ENCODE data around the gene LRMDA.

The LRMDA gene

DNA sequence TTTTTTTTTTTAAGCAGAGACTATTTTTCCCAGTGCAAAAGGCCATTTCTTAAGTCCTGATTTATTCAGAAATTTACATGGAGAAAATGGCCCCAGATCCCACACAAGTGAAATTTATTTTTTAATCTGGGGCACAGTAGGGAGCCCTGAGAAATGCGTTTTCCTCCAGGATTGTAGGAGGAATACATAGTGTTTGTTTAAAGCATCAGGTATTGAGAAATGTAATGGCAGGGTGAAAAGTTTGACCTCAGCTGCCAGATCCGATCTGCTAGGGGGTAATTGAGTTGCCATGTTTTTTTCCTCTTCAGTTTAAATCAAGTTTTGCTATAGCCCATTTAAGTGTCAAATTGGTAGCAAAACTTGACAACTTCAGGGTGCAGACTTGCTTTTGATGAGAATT, 110.0 kb downstream of the LRMDA start:
- Histone ChIP-seq H3K36me3 (ENCODE audit: control insufficient read depth, low read depth, low read length) (no peaks in the 10 kb centered on the region), H3K4me3 (ENCODE audit: low read length) (no peak overlapping the region), H3K4me1 (ENCODE audit: control insufficient read depth, low read depth, low read length) (peaks cover 52% of the 10 kb centered on the region), H3K9ac (ENCODE audit: low read length) (no peak overlapping the region), H3K27me3 (ENCODE audit: control insufficient read depth, insufficient read depth, low read length) (no peaks in the 10 kb centered on the region), H3K27ac (ENCODE audit: low read length) (no peak overlapping the region), H3K9me3 (ENCODE audit: control insufficient read depth, low read depth, low read length) (no peaks in the 10 kb centered on the region)

GRCh38 chr10:75542084-75542483, 110.7 kb downstream of the LRMDA start:
- Histone ChIP-seq H3K4me1 (ENCODE audit: control insufficient read depth, low read depth, low read length) (peaks cover 52% of the 10 kb centered on the region), H3K36me3 (ENCODE audit: control insufficient read depth, low read depth, low read length) (no peaks in the 10 kb centered on the region), H3K27me3 (ENCODE audit: control insufficient read depth, insufficient read depth, low read length) (no peaks in the 10 kb centered on the region), H3K27ac (ENCODE audit: low read length) (no peak overlapping the region), H3K4me3 (ENCODE audit: low read length) (no peak overlapping the region), H3K9me3 (ENCODE audit: control insufficient read depth, low read depth, low read length) (no peaks in the 10 kb centered on the region), H3K9ac (ENCODE audit: low read length) (no peak overlapping the region)

GRCh38 chr10:75542906-75543305, 111.5 kb downstream of the LRMDA start:
- Histone ChIP-seq H3K27me3 (ENCODE audit: control insufficient read depth, insufficient read depth, low read length) (no peaks in the 10 kb centered on the region), H3K27ac (ENCODE audit: low read length) (no peak overlapping the region), H3K9ac (ENCODE audit: low read length) (no peak overlapping the region), H3K4me1 (ENCODE audit: control insufficient read depth, low read depth, low read length) (peaks cover 47% of the 10 kb centered on the region), H3K9me3 (ENCODE audit: control insufficient read depth, low read depth, low read length) (no peaks in the 10 kb centered on the region), H3K4me3 (ENCODE audit: low read length) (no peak overlapping the region), H3K36me3 (ENCODE audit: control insufficient read depth, low read depth, low read length) (no peaks in the 10 kb centered on the region)

- peaks cover 33% of the 10 kb centered on the region for H3K4me1 ChIP-seq (ENCODE audit: control insufficient read depth, low read depth, low read length)
- H3K9me3 ChIP-seq (ENCODE audit: control insufficient read depth, low read depth, low read length): no peaks in the 10 kb centered on the region
- no peaks in the 10 kb centered on the region for H3K36me3 ChIP-seq (ENCODE audit: control insufficient read depth, low read depth, low read length)
- no peaks in the 10 kb centered on the region for H3K27me3 ChIP-seq (ENCODE audit: control insufficient read depth, insufficient read depth, low read length)
- H3K4me3 ChIP-seq (ENCODE audit: low read length): no peak overlapping the region
- no peak overlapping the region for H3K9ac ChIP-seq (ENCODE audit: low read length)
- H3K27ac ChIP-seq (ENCODE audit: low read length): no peak overlapping the region
These were observed 113.0 kb downstream of the LRMDA start for GRCh38 chr10:75544386-75544785.

GRCh38 chr10:75544993-75545706, 113.7 kb downstream of the LRMDA start:
- H3K36me3 ChIP-seq (ENCODE audit: control insufficient read depth, low read depth, low read length): no peaks in the 10 kb centered on the region
- H3K9me3 ChIP-seq (ENCODE audit: control insufficient read depth, low read depth, low read length): no peaks in the 10 kb centered on the region
- no peak overlapping the region for H3K9ac ChIP-seq (ENCODE audit: low read length)
- no peak overlapping the region for H3K4me3 ChIP-seq (ENCODE audit: low read length)
- H3K27me3 ChIP-seq (ENCODE audit: control insufficient read depth, insufficient read depth, low read length): no peaks in the 10 kb centered on the region
- H3K27ac ChIP-seq (ENCODE audit: low read length): no peak overlapping the region
- H3K4me1 ChIP-seq (ENCODE audit: control insufficient read depth, low read depth, low read length): peaks cover 30% of the 10 kb centered on the region

DNA sequence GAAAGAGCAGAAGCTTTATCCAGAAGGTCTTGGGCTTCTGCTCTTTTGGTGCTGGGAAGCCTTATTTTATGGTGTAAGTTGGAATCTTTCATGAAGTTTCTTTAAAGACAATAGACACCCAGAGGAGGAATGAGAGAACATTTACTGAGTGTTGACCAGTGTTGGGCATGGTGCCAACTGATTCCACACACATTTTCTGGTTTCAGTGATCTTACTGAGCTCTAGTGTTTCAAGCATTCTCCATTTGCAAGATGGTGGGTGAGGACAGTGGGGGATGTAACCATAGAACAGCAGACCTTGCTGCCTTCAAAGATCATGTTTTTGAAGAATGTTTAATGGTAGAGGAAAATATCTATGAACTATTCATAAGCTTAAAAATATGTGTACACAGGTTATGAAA, 114.6 kb downstream of the LRMDA start:
- Histone ChIP-seq H3K4me3 (ENCODE audit: low read length) (no peak overlapping the region), H3K27ac (ENCODE audit: low read length) (no peak overlapping the region), H3K9ac (ENCODE audit: low read length) (no peak overlapping the region), H3K9me3 (ENCODE audit: control insufficient read depth, low read depth, low read length) (no peaks in the 10 kb centered on the region), H3K27me3 (ENCODE audit: control insufficient read depth, insufficient read depth, low read length) (no peaks in the 10 kb centered on the region), H3K36me3 (ENCODE audit: control insufficient read depth, low read depth, low read length) (no peaks in the 10 kb centered on the region), H3K4me1 (ENCODE audit: control insufficient read depth, low read depth, low read length) (peaks cover 22% of the 10 kb centered on the region)

GRCh38 chr10:75547391-75548298, 116.2 kb downstream of the LRMDA start:
- no peaks in the 10 kb centered on the region for H3K9me3 ChIP-seq (ENCODE audit: control insufficient read depth, low read depth, low read length)
- H3K27me3 ChIP-seq (ENCODE audit: control insufficient read depth, insufficient read depth, low read length): no peaks in the 10 kb centered on the region
- H3K4me1 ChIP-seq (ENCODE audit: control insufficient read depth, low read depth, low read length): peaks cover 6% of the 10 kb centered on the region
- no peak overlapping the region for H3K9ac ChIP-seq (ENCODE audit: low read length)
- H3K36me3 ChIP-seq (ENCODE audit: control insufficient read depth, low read depth, low read length): no peaks in the 10 kb centered on the region
- H3K27ac ChIP-seq (ENCODE audit: low read length): no peak overlapping the region
- no peak overlapping the region for H3K4me3 ChIP-seq (ENCODE audit: low read length)

GRCh38 chr10:75548356-75548755, 116.9 kb downstream of the LRMDA start:
- H3K27me3 ChIP-seq (ENCODE audit: control insufficient read depth, insufficient read depth, low read length): no peaks in the 10 kb centered on the region
- H3K27ac ChIP-seq (ENCODE audit: low read length): no peak overlapping the region
- no peaks in the 10 kb centered on the region for H3K36me3 ChIP-seq (ENCODE audit: control insufficient read depth, low read depth, low read length)
- H3K9ac ChIP-seq (ENCODE audit: low read length): no peak overlapping the region
- no peaks in the 10 kb centered on the region for H3K4me1 ChIP-seq (ENCODE audit: control insufficient read depth, low read depth, low read length)
- H3K4me3 ChIP-seq (ENCODE audit: low read length): no peak overlapping the region
- no peaks in the 10 kb centered on the region for H3K9me3 ChIP-seq (ENCODE audit: control insufficient read depth, low read depth, low read length)

DNA sequence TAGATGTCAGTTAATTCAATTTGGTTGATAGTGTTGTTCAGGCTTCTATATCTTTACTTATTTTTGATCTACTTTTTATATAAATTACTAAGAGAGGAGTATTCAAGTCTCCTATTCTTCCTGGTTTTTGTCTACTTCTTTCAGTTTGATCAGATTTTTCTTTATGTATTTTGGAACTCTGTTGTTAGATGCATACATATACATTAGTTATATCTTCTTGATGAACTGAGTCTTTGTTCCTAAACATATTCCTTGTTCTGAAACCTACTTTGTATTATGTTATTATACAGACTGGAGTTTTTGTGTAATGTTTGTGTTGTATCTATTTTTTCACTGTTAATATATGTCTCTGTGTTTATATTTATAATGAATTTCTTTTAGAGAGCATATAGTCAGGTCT, 118.8 kb downstream of the LRMDA start:
- no peaks in the 10 kb centered on the region for H3K9me3 ChIP-seq (ENCODE audit: control insufficient read depth, low read depth, low read length)
- H3K4me3 ChIP-seq (ENCODE audit: low read length): no peak overlapping the region
- H3K27me3 ChIP-seq (ENCODE audit: control insufficient read depth, insufficient read depth, low read length): no peaks in the 10 kb centered on the region
- H3K27ac ChIP-seq (ENCODE audit: low read length): no peak overlapping the region
- H3K9ac ChIP-seq (ENCODE audit: low read length): no peak overlapping the region
- H3K36me3 ChIP-seq (ENCODE audit: control insufficient read depth, low read depth, low read length): no peaks in the 10 kb centered on the region
- H3K4me1 ChIP-seq (ENCODE audit: control insufficient read depth, low read depth, low read length): no peaks in the 10 kb centered on the region

- H3K9me3 ChIP-seq (ENCODE audit: control insufficient read depth, low read depth, low read length): no peaks in the 10 kb centered on the region
- no peak overlapping the region for H3K9ac ChIP-seq (ENCODE audit: low read length)
- no peaks in the 10 kb centered on the region for H3K36me3 ChIP-seq (ENCODE audit: control insufficient read depth, low read depth, low read length)
- no peak overlapping the region for H3K27ac ChIP-seq (ENCODE audit: low read length)
- H3K4me1 ChIP-seq (ENCODE audit: control insufficient read depth, low read depth, low read length): no peaks in the 10 kb centered on the region
- no peaks in the 10 kb centered on the region for H3K27me3 ChIP-seq (ENCODE audit: control insufficient read depth, insufficient read depth, low read length)
- H3K4me3 ChIP-seq (ENCODE audit: low read length): no peak overlapping the region
These were observed 120.7 kb downstream of the LRMDA start for GRCh38 chr10:75552171-75552570.

DNA sequence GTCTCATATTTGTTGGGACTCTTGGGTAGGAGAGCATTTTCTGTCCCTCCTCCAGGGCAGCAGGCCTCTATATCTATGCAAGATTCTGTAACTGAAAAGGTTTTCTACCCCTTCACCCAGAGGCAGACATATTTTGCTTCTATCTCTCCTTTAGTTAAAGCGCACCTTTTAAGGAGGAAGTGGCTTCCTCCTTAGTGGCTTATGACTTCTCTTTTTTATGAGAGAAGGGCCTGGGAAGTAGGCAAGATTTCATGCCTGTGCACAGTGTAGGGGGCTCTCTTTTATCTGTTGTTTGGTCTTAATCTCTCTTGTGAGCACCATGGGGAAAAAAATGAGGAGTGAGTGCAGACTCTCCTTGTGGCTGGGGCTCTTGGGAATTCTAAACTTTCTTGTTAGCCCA, 122.1 kb downstream of the LRMDA start:
- no peaks in the 10 kb centered on the region for H3K4me1 ChIP-seq (ENCODE audit: control insufficient read depth, low read depth, low read length)
- no peak overlapping the region for H3K27ac ChIP-seq (ENCODE audit: low read length)
- H3K9ac ChIP-seq (ENCODE audit: low read length): no peak overlapping the region
- no peaks in the 10 kb centered on the region for H3K9me3 ChIP-seq (ENCODE audit: control insufficient read depth, low read depth, low read length)
- H3K36me3 ChIP-seq (ENCODE audit: control insufficient read depth, low read depth, low read length): no peaks in the 10 kb centered on the region
- no peaks in the 10 kb centered on the region for H3K27me3 ChIP-seq (ENCODE audit: control insufficient read depth, insufficient read depth, low read length)
- H3K4me3 ChIP-seq (ENCODE audit: low read length): no peak overlapping the region

DNA sequence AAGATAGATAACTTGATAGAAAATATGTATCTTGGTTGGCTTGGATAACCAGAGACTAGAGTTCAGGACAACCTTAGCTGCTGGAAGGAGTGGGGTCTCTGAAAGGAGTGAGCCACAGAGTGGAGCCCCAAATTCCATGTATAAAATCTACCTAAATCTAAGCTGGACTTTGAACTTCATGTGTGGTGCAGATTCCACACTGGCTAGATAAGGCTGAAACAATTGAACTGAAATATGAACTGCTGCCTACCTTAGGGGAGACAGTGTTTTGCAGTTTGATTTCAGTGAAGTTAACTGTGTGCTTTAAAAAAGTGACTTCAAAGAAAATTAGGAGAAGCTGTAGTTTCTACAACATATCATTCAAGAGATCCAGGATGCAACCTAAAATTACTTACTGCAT, 123.9 kb downstream of the LRMDA start:
- Histone ChIP-seq H3K4me1 (ENCODE audit: control insufficient read depth, low read depth, low read length) (no peaks in the 10 kb centered on the region), H3K9ac (ENCODE audit: low read length) (no peak overlapping the region), H3K27ac (ENCODE audit: low read length) (no peak overlapping the region), H3K36me3 (ENCODE audit: control insufficient read depth, low read depth, low read length) (no peaks in the 10 kb centered on the region), H3K27me3 (ENCODE audit: control insufficient read depth, insufficient read depth, low read length) (no peaks in the 10 kb centered on the region), H3K4me3 (ENCODE audit: low read length) (no peak overlapping the region), H3K9me3 (ENCODE audit: control insufficient read depth, low read depth, low read length) (no peaks in the 10 kb centered on the region)
